ENCODE data around the gene NCF4.

The NCF4 gene

GRCh38 chr22:36858156-36858555, 2.6 kb upstream of the NCF4 start:
- DNase-seq: no peak
- no peaks in the 10 kb centered on the region; the same call in 1 of the 2 replicates for H3K9me3 ChIP-seq
- no peak overlapping the region for H3K4me3 ChIP-seq (ENCODE audit: low read depth, low read length)
- TF ChIP-seq, protein P1, sequence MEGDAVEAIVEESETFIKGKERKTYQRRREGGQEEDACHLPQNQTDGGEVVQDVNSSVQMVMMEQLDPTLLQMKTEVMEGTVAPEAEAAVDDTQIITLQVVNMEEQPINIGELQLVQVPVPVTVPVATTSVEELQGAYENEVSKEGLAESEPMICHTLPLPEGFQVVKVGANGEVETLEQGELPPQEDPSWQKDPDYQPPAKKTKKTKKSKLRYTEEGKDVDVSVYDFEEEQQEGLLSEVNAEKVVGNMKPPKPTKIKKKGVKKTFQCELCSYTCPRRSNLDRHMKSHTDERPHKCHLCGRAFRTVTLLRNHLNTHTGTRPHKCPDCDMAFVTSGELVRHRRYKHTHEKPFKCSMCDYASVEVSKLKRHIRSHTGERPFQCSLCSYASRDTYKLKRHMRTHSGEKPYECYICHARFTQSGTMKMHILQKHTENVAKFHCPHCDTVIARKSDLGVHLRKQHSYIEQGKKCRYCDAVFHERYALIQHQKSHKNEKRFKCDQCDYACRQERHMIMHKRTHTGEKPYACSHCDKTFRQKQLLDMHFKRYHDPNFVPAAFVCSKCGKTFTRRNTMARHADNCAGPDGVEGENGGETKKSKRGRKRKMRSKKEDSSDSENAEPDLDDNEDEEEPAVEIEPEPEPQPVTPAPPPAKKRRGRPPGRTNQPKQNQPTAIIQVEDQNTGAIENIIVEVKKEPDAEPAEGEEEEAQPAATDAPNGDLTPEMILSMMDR (IDR thresholded peaks at IDR 0.05; ENCODE audit: low read depth, low read length): no peak
- H3K36me3 ChIP-seq: no peaks in the 10 kb centered on the region
- H3K27me3 ChIP-seq: peaks cover 12% of the 10 kb centered on the region
- peaks cover 3% of the 10 kb centered on the region; the same call in 1 of the 2 replicates for H3K4me1 ChIP-seq

DNA sequence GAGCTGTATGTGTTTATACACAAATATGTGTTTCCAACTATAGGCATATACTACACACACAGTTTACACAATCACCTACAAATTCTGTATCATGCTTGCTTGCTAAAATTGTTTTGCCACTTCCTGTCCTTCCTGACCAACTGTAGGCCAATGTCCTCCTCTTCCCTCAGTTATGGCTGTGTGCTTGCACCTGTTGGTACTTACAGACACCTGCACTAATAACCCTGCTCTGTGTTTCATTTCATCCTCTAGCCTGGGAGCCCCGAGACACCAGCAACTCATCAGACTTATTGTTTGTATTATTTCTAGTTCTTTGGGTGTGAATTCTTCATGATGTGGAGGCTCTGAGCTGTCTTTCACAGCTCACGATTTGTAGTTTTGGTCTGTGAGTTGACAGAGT, 1.8 kb upstream of the NCF4 start:
- H3K4me1 ChIP-seq: peaks cover 3% of the 10 kb centered on the region; the same call in 1 of the 2 replicates
- TF ChIP-seq, protein P1 (IDR thresholded peaks at IDR 0.05; ENCODE audit: low read depth, low read length): no peak
- H3K36me3 ChIP-seq: no peaks in the 10 kb centered on the region
- H3K4me3 ChIP-seq (ENCODE audit: low read depth, low read length): no peak overlapping the region
- H3K27me3 ChIP-seq: peaks cover 12% of the 10 kb centered on the region
- no peaks in the 10 kb centered on the region for H3K9me3 ChIP-seq
- no peak for DNase-seq

GRCh38 chr22:36860017-36860416, 789 bp upstream of the NCF4 start:
- Histone ChIP-seq H3K4me3 (ENCODE audit: low read depth, low read length) (no peak overlapping the region), H3K4me1 (peaks cover 3% of the 10 kb centered on the region; the same call in 1 of the 2 replicates), H3K27me3 (peaks cover 12% of the 10 kb centered on the region), H3K36me3 (no peaks in the 10 kb centered on the region), H3K9me3 (no peaks in the 10 kb centered on the region)
- TF ChIP-seq, protein P1 (IDR thresholded peaks at IDR 0.05; ENCODE audit: low read depth, low read length): no peak
- no peak for DNase-seq

- TF ChIP-seq, protein P1 (IDR thresholded peaks at IDR 0.05; ENCODE audit: low read depth, low read length): no peak
- Histone ChIP-seq H3K9me3 (no peaks in the 10 kb centered on the region), H3K4me3 (ENCODE audit: low read depth, low read length) (no peak overlapping the region), H3K4me1 (peaks cover 3% of the 10 kb centered on the region; the same call in 1 of the 2 replicates), H3K27me3 (peaks cover 12% of the 10 kb centered on the region), H3K36me3 (no peaks in the 10 kb centered on the region)
- DNase-seq: no peak
Observed at GRCh38 chr22:36860438-36860820, 377 bp upstream of the NCF4 start.

- DNase-seq: no peak
- Histone ChIP-seq H3K36me3 (no peaks in the 10 kb centered on the region), H3K9me3 (no peaks in the 10 kb centered on the region), H3K4me1 (no peaks in the 10 kb centered on the region), H3K4me3 (ENCODE audit: low read depth, low read length) (no peak overlapping the region), H3K27me3 (peaks cover under 1% of the 10 kb centered on the region)
- TF ChIP-seq, protein P1 (IDR thresholded peaks at IDR 0.05; ENCODE audit: low read depth, low read length): no peak
Observed at GRCh38 chr22:36862251-36863242, 1.7 kb downstream of the NCF4 start.

DNA sequence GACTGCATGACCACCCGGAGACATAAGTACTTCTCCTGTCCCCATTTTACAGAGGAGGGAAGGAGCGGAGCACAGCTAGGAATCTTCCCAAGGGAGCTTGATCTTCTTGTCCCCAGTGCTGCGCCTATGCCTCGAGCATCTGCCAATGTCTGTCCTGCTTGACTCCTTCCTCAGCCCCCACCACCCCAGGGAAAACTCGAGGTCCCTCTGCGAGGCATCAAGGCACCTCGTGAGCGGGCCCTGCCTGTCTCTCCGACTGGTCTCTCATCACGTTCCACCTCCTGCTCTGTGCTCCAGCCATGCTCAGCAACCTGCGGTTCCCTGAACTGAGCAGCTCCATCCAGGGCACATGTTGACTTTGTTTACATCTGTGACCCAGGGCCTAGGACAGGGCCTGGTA, 2.5 kb downstream of the NCF4 start:
- Histone ChIP-seq H3K4me3 (ENCODE audit: low read depth, low read length) (no peak overlapping the region), H3K27me3 (no peaks in the 10 kb centered on the region), H3K9me3 (no peaks in the 10 kb centered on the region), H3K36me3 (no peaks in the 10 kb centered on the region), H3K4me1 (no peaks in the 10 kb centered on the region)
- TF ChIP-seq, protein P1 (IDR thresholded peaks at IDR 0.05; ENCODE audit: low read depth, low read length): no peak
- no peak for DNase-seq
